Measurements from ENCODE around the gene NOP9.

Gene NOP9

DNA sequence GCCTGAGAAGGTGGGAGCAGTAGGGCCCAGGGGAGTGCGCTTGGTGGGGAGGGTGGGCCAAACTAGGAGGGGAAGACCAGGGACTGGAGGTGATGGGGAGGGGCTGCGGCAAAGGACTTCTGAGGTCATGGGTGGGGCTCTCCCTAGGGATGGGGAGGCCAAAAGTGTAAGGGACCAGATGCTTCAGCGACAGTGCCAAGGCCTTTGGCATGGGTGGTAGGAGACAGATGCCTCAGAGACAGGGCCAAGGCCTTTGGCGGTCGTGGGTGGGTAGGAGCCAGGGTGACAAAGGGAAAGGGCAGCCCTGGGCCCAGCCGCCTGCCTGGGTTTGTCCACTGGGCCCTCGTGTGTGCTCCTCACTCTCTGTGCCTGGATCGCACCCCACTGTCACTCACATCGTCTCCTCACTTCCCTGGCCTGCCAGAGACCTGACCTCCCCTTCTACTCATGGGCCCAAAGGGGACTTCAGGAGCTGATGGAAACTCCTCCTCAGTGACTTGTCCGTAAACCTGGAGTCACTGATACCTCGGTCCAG, 15.1 kb upstream of the NOP9 start:
- DNase-seq, result no peak

DNA sequence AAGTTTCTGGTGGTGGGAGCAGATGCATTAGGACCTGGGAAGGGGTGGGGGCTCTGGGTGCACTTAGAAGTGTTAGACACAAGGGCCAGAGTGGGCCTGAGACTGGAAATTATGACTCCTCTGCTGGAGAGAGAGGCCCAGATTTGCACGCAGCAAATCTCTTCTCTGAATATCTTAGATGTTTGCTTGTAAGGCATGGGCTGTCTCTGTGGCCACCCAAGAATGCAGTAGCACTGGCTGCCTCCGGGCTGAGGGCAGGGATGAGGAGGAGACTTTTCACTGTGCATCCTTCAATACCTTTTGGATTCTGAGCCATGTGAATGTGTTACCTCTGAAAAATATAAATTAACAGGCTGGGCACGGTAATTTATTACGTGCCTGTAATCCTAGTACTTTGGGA, 14.3 kb upstream of the NOP9 start:
- peak; percentile 12 for DNase-seq

DNA sequence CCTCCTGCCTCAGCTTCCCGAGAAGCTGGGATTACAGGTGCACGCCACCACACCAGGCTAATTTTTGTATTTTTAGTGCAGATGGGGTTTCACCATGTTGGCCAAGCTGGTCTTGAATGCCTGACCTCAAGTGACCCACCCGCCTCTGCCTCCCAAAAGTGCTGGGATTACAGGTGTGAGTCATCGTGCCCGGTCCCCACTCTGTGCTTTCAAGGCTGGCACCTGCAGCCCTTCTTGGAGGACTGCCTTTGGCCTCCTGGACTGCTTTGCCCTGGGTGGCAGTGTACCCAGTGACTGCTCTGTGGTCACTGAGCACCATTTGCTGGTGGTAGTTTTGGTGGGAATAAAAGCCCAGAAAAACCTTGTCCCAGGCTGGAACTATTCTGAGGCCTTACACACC, 12.7 kb upstream of the NOP9 start:
- DNase-seq, result no peak

DNA sequence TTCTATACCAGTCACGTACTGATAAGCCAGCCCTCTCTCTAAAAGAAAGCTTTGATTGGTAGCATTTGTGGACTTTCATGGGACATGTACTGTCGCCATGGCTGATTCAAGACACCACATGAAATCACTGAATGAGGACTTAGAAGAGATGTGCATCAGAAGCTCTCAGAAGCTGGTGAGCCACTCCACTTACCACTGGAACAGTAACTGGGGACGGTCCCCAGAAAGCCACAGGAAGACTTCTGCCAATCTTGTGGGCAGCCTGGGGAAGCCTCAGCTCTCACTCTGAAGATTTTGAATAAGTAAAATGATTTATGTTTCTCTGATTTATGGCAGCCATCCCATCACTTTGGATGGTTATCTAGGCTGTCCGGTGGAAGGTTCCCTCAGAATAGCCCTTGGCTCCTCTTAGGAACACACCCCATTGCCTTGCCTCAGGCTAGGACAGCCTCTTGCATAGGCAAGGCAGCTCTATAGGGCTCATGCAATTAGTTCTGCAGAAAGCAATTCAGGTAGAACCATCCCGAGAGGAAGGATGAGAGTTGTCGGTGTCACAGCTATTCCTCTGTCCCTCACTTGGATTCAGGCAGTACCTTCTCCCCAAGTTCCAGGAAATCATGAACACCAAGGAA, 9.9 kb upstream of the NOP9 start:
- no peak for DNase-seq

DNA sequence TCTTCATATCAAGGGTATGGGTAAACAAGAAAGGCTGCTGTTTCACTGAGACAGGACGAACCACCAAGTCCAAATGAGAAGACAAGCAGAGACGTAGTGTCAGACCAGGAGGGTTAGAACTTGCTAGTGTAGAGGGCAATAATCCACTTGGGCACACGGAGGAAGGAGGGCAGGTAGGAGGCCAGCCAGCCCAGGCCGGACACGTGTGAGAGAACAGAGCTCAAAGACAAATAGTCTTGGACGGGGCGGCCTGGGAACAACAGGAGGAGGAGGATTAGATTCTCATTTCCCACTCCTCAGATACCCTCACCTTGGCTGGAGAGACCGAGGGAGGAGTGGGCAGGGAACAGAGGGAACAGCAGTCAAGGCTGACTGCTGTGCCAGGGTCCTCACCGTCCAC, 8.9 kb upstream of the NOP9 start:
- no peak for DNase-seq

DNA sequence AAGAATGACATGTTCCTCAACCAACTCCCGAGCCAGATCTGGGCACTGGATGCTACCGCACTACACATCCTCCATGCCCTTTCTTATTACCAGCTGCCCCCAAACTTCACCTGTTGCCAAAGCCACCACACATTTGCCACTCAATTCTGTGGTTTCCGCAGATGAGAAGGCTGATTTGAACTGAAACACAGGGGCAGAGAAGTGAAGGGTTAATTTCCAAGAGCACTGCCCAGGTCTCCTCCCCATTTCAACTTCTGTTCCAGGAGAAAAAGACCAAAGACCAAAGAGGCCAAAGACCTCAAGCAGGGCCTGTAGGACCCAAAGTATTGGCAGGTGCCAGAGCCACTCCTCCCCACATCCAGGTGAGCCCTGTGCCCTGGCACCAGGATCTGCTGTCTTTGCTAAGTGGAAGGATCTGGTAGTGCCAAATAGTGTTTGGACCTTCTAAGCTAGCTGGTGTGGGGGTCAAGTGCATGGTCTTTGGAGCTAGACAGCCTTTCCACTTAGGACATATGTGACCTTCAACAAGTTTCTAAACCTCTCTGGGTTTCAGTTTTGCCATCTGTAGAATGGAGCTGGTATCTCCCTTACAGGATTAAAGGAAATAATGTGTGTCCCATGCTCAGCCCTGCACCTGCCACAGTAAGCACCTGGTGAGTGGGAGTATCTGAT, 8.1 kb upstream of the NOP9 start:
- no peak for DNase-seq

DNA sequence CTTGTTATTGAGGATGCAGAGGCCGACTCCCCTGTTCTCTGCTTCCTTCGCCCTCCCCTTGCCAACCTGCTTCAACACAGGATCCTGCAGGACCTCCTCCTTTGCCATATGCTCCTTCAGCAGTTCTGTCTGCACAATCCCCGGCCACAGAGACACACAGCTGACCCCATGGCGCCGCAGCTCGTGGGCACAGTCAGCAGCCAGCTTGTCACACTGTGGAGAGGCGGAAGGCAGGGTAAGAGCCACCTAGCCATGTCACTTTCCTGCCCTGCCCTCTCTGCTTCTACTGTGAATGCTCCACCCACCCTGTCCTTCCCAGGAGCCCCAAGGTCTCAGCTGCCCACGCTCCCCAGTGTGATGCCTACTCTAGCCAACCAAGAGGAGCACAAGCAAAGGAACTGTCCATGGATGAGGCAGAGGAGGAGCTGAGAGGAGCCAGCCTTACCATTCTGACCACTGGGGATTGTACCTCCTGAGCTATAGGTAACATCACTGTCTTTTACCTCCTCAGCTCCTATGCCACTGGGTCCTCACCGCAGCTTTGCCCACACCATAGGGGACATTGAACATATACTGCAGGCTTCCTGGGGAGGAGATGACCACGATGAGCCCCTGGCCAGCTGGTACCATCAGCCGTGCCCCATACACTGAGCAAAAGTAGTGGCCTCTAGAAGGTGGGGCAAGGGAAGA, 7.4 kb upstream of the NOP9 start:
- no peak for DNase-seq

DNA sequence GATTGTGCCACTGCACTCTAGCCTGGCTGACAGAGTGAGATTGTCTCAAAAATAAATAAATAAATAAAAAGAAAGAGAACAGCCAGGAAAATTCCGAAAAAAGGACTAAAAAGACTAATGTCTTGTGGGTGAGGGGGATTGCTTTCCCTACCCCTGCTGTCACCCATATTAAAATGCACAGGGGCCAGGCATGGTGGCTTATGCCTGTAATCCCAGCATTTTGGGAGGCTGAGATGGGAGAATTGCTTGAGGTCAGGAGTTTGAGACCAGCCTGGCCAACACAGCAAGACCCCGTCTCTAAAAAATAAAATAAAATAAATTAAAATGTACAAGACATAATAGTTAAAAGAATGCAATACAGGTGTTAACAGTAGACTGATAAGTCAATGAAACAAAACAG, 6.1 kb upstream of the NOP9 start:
- DNase-seq, result no peak

DNA sequence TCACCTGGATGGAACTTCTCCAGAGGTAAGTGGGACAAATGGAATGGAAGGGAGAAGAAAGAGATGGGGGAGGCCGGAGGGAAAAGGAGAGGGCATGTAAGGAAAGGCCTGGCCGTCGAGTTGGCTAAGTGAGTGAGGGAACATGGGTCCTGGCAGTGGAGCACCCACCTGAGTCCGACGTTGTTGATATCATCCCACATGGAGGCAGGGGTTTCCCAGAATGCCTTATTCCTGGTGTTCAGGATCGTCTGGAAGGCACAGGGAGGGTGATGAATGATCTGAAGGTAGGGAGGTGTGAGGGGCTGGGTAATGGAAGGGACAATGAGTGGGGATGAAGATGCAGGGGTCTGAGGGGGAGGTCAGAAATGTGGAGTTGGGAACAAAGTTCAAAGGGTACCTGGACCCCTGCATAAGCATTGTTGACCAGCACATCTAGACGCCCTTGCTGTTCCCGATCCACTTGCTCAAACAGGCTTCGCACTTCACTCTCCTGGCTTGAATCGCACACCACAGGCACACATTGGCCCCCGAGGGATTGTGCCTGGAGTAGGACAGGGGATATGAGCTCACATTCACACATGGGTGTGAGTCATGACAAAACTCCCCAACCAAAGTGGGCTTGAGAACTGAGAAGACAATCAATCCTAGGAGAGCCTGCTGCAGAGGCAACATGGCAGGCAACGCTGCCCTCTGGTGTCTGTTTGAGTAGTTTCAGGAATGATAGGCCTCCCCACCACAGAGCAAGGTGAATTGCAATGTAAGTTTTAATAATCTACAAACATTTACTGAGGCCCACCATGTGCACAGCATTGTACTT, 3.1 kb upstream of the NOP9 start:
- DNase-seq, result peak; percentile 91

DNA sequence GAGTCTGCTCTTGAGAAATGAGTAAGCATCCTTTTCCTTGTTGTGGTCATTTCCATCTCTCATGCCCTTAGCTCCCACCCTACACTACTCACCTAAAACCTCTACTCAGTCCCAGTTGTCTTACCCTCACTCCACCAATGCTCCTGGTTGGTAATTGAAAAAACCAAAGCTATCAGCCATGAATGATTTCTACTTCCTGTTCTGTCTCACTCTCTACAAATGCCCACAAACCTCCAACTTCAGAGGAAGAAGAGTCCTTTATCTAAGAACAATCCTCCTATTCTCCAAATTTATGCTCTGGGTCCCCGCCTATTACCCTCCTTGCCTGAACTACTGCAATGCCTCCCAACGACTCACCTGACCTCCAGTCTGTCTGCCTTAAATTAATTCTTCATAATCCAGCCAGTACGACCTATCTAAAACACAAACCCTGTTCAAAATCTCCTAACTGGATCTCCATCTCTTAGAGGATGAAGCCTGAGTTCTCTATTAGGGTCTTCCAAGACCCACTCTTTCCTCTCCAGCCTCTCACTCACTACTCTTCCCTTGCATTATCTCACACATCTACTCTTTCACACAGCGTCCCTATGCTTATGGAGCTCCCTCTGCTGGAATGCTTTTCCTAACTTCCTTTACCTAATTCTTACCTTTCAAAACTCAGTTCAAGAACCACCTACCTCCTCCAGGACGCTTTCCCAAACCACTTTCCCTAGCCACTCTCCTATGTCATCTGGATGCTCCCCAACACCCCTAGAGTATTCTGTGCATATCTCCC, 2.3 kb upstream of the NOP9 start:
- peak; percentile 73 for DNase-seq

DNA sequence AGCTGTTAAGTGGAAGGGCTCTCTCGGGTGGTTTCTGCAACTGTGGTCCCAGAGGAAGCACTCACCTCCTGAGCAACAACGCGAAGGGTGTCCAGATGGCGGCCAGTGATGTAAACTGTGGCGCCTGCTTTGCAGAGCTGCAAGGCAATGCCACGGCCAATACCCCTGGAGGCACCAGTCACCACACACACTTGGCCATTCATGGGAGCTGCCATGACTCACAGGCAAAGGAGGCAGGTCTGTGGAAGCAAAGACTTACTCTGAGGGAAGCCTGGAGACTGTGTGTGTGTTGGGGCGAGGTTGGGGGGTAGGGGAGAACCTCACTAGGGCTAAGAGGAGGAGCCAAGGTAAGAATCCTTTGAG, 777 bp upstream of the NOP9 start:
- DNase-seq, result peak; percentile 38

DNA sequence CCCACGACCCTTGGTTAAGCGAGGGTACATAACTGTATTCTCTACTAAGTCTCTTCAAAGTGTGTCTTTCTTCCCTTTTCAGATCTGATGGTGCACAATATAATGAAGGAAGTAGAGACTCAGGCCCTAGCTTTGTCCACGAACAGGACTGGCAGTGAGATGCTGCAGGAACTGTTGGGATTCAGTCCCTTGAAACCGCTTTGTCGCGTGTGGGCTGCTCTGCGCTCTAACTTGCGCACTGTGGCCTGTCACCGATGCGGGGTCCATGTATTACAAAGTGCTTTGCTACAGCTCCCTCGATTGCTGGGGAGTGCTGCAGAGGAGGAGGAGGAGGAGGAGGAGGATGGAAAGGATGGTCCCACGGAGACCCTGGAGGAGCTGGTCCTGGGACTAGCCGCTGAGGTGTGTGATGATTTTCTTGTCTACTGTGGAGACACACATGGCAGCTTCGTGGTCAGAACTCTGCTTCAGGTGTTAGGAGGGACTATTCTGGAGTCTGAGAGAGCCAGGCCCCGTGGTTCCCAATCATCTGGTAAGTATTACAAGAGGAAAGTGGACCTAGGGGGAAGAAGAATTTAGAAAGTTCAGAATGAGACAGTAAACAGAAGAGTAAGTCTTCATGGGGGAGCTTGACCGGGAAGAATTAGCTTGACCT, 803 bp downstream of the NOP9 start:
- no peak for DNase-seq

DNA sequence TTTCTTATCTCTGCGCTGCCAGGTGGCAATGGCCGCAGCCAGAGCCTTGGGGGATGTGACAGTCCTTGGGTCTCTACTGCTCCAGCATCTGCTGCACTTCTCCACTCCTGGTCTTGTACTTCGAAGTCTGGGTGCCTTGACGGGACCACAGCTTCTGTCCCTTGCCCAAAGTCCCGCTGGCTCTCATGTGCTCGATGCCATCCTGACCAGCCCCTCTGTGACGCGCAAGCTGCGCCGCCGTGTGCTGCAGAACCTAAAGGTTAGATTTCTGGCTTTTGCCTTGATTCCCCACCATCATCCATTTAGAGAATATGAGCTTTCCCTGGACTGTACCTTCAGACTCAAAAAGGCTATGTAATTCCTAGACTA, 4.4 kb downstream of the NOP9 start:
- DNase-seq, result no peak

DNA sequence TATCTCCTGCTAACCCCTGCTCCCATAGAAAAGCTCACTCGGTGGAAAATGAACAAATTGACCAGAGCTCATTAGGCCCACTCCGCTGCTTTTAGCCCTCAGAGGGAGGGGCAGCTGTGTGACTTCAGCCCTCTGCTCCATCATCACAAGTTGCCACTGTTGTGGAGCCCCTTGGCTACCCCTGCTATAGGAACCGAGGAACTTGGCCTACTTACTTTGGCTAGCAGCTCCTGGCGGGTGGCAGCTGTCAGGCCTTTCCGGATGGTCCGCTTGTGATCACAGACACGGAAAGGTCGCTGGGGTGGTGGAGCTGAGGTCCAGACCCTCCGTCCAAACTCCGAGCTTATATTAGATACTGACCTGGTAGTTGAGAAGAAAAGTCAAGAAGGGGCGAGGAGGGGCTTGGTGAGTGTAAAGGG, 7.5 kb downstream of the NOP9 start:
- DNase-seq, result no peak

DNA sequence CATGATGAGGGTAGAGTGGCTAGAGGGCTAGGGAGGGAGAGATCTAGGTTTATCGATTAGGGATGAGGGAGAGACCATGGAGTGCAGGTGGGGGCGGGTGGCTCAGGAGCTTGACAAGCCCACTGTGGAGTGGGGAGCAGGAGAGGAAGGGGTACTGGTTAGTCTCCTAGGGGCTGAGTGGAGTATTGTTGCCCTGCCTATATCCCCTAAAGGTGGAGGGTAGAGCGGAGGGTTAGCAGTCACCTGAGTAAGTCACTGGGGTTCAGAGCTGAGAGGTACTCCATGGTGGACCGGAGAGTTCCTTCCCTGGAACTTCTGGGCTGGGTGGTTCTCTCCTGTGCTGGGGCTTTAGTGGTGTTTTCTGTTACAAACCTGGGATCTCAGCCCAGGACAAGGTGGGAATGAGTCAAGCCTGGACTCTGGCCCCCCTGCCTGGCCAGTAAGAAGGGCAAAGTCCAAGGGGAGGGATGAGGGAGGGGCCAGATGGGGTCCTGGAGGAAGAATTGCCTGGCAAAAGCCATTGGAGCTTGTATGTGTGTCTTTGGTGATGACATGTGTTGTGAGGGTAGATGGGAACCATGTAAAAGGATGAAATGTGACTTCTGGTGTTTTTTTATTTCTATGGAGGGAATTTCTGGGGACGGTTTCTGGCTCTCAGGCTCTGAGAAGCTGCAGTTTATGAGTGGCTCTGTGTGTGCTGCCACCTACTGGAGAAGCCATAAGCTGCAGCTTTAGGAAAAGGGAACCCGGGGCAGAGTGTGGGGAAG, 8.1 kb downstream of the NOP9 start, which contains the start of gene CIDEB:
TSS of gene CIDEB (minus strand) at position 403 of the 767 bp plus-strand sequence. CDS start at position 284, 119 bp downstream.
- peak; percentile 85 for DNase-seq

DNA sequence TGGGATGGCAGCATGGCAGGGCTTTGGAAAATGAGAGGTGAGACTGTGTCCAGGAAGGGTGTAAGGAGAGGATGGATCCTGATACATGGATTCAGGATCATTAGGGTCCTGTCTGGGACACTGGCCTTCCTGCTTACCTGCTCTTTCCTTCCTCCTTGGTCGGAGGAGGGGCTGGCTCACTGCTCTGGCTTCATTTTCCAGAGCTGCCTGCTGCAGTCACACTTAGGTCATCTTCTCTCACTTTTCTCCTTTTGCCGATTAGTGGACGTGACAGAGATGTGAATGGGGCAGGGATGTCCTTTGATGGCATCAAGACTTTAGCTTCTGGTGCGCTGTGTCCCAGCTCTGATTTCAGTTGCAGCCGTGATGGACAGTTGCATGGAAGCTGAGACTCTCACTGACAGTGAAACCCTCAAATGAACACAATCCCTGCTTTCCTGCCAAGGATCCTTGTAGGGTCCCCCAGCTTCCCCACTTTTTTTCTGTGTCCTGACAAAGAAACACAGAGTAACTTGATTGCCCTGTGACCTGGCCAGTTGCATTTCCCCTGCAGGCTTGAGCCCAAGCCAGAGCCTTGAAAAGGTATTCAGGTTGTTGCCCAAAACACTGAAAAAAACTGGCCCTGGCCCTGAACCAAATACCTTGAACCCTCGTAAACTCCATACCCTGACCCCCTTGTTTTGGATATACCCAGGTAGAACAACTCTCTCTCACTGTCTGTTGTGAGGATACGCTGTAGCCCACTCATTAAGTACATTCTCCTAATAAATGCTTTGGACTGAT, 8.9 kb downstream of the NOP9 start:
- DNase-seq, result no peak

DNA sequence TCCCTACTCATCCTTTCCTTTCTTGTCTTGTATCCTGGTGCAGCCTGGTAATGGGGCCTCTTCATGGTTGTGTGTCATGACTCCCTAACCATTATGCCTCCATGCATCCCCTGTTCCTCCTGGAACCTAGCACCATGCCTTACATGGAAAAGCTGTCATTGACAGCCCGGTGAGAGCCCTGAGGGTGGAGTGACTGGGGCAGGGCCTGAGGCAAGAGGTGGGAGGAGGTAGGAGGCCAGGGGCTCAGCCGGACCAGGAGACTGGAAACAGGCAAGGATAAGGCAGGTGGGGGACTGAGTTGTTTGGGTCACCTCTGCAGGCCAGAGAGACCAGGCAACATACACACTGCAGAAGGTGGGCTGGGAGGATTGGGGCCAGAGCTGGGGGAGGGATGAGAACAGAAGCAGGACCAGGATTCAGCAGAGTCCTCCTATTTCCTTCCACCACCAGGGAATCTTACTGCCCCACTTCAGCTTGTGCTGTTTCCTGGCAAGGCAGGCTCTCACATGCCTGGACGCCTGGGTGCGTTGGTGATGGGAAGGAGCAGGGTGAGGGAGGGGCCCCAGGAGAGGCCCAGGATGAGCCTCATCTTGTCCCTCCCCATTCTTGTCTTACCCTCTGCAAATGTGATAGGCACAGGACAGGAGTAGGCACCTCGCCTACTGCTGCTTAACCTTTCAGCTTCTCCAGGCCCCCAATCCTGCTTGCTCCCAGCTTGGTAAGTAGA, 10.1 kb downstream of the NOP9 start, which contains the start of gene LTB4R2:
TSS of gene LTB4R2 (plus strand) at position 603 of the 727 bp plus-strand sequence. CDS start 525 bp downstream, outside the sequence.
- no peak for DNase-seq

DNA sequence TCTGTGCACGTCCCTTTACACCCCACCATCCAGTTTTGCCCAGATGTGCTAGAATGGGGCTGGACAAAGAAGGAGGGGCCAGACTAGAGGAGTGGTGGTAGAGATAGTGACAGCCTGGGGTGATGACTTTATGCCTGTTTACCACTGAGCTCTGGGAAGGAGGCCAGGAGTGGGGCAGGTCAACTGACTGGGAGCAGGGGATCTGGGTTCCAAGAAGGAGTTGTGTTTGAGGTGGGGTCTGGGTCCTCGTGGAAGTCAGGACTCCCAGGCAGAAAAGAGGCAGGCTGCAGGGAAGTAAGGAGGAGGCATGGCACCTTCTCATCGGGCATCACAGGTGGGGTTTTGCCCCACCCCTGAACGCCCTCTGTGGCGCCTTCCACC, 10.6 kb downstream of the NOP9 start:
- peak; percentile 93 for DNase-seq
